ENCODE measurements around the gene FBXL14. TPM values are rescaled to one million over a fixed set of nuclear protein-coding genes. Genes with fewer than 3 reads are reported as not detected.

Gene FBXL14
- total RNA-seq, 2 experiments from 2014 or later: 33.7 to 34.8 TPM

DNA sequence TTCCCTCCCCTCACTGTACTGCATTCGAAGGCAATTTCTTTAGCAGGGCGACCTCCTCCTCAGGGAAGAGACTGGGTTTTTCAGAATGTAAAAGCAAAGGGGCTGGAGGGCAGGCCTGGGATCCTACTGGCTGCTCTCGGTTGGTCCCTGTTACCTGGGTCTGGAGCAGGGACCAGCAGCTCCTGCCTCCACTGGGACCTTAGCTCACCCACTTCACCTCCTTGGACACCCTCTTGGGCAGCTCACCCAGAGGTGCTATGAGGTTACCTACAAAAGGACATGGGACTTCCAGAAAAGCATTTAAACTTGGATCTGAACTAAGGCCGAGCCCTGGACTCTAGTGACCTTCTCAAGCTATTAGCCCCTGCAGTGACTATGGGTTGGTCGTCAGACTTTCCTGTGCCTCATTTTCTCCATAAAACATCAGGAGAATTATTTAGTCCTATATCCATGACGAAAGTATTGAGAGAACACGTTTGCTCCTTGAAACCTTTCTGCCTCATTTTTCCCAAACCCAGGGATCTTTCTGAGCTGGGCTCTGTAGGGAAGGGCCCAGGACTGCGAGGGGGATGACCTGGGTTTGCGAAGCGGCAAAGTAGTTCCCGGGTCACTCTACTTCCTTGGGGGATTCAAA lies 65.0 kb downstream of the FBXL14 start:
- POLR2A ChIA-PET: no interaction called here
- H3K9me3 Mint-ChIP-seq: no peaks in the 10 kb centered on the region
- no peak for ATAC-seq (ENCODE audit: low read depth)
- peaks cover 19% of the 10 kb centered on the region for H3K4me1 Mint-ChIP-seq
- H3K4me3 Mint-ChIP-seq: peak overlapping the region; percentile 70
- no peak overlapping the region for H3K27ac Mint-ChIP-seq
- H3K27me3 Mint-ChIP-seq: peaks cover 74% of the 10 kb centered on the region
- H3K36me3 Mint-ChIP-seq: no peaks in the 10 kb centered on the region
- no peak for DNase-seq

- H3K36me3 Mint-ChIP-seq: no peaks in the 10 kb centered on the region
- ATAC-seq (ENCODE audit: low read depth): no peak
- DNase-seq: no peak
- H3K27ac Mint-ChIP-seq: no peak overlapping the region
- peaks cover 15% of the 10 kb centered on the region for H3K4me1 Mint-ChIP-seq
- no peaks in the 10 kb centered on the region for H3K9me3 Mint-ChIP-seq
- peaks cover 78% of the 10 kb centered on the region for H3K27me3 Mint-ChIP-seq
- POLR2A ChIA-PET: no interaction called here
- H3K4me3 Mint-ChIP-seq: no peak overlapping the region
Observed at GRCh38 chr12:1528791-1529190, 65.6 kb downstream of the FBXL14 start.

DNA sequence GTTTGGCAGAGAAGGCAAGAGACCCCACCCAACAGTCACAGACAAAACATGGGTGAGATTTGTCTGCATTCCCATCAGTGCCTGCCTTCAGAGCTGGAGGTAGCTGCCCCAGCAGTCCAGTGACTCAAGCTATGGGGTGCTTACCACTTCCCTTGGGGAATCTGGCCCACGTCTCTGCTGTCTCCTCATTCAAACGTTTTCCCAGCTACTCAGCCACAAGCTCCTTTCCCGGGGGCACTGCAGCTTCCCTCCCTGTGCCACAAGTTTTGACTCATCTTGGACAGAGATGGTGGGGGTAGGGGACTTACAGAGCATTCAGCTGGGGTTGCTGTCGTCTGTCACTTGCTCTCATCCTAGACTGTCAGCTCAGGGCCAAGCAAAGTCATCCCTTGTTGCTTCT lies 66.6 kb downstream of the FBXL14 start:
- ATAC-seq (ENCODE audit: low read depth): no peak
- H3K36me3 Mint-ChIP-seq: no peaks in the 10 kb centered on the region
- POLR2A ChIA-PET: no interaction called here
- no peak overlapping the region for H3K4me3 Mint-ChIP-seq
- H3K27me3 Mint-ChIP-seq: peaks cover 74% of the 10 kb centered on the region
- no peak overlapping the region for H3K27ac Mint-ChIP-seq
- H3K9me3 Mint-ChIP-seq: no peaks in the 10 kb centered on the region
- peaks cover 6% of the 10 kb centered on the region for H3K4me1 Mint-ChIP-seq
- DNase-seq: no peak

DNA sequence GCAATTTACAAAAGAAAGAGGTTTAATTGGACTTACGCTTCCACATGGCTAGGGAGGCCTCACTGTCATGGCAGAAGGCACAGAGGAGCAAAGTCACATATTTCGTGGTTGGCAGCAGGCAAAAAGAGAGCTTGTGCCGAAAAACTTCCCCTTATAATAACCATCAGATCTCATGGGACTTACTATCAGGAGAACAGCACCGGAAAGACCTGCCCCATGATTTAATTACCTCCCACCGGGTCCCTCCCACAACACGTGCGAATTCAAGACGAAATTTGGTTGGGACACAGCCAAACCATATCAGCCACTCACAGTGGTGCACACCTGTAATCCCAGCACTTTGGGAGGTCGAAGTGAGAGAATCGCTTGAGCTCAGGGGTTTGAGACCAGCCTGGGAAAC lies 68.5 kb downstream of the FBXL14 start:
- Mint-ChIP-seq H3K27ac (no peak overlapping the region), H3K9me3 (no peaks in the 10 kb centered on the region), H3K4me3 (no peak overlapping the region), H3K36me3 (no peaks in the 10 kb centered on the region), H3K27me3 (peaks cover 64% of the 10 kb centered on the region), H3K4me1 (peaks cover 2% of the 10 kb centered on the region)
- ATAC-seq (ENCODE audit: low read depth): no peak
- POLR2A ChIA-PET: no interaction called here
- DNase-seq: no peak

GRCh38 chr12:1523558-1524050 lies 70.8 kb downstream of the FBXL14 start:
- POLR2A ChIA-PET: no interaction called here
- H3K4me1 Mint-ChIP-seq: no peaks in the 10 kb centered on the region
- no peak overlapping the region for H3K27ac Mint-ChIP-seq
- H3K9me3 Mint-ChIP-seq: no peaks in the 10 kb centered on the region
- peaks cover 67% of the 10 kb centered on the region for H3K27me3 Mint-ChIP-seq
- no peak overlapping the region for H3K4me3 Mint-ChIP-seq
- ATAC-seq (ENCODE audit: low read depth) (no peak), DNase-seq (no peak)
- H3K36me3 Mint-ChIP-seq: no peaks in the 10 kb centered on the region

- H3K27me3 Mint-ChIP-seq: peaks cover 61% of the 10 kb centered on the region
- H3K4me1 Mint-ChIP-seq: no peaks in the 10 kb centered on the region
- DNase-seq (no peak), ATAC-seq (ENCODE audit: low read depth) (no peak)
- no peak overlapping the region for H3K4me3 Mint-ChIP-seq
- no peak overlapping the region for H3K27ac Mint-ChIP-seq
- no peaks in the 10 kb centered on the region for H3K36me3 Mint-ChIP-seq
- POLR2A ChIA-PET: interaction anchor here (0.5 kb wide), 1 partner anchor 692 kb away, joined by 3 read pairs; no protein-coding TSS in a partner anchor
- no peaks in the 10 kb centered on the region for H3K9me3 Mint-ChIP-seq
Observed at GRCh38 chr12:1523046-1523445, 71.3 kb downstream of the FBXL14 start.

- no peak for ATAC-seq (ENCODE audit: low read depth)
- H3K27ac Mint-ChIP-seq: no peak overlapping the region
- DNase-seq: no peak
- no peaks in the 10 kb centered on the region for H3K4me1 Mint-ChIP-seq
- H3K36me3 Mint-ChIP-seq: no peaks in the 10 kb centered on the region
- POLR2A ChIA-PET: no interaction called here
- peaks cover 3% of the 10 kb centered on the region for H3K9me3 Mint-ChIP-seq
- peaks cover 52% of the 10 kb centered on the region for H3K27me3 Mint-ChIP-seq
- H3K4me3 Mint-ChIP-seq: no peak overlapping the region
Observed at GRCh38 chr12:1519642-1520041, 74.7 kb downstream of the FBXL14 start.

- Mint-ChIP-seq H3K27ac (no peak overlapping the region), H3K4me3 (no peak overlapping the region), H3K4me1 (no peaks in the 10 kb centered on the region), H3K9me3 (peaks cover 3% of the 10 kb centered on the region), H3K27me3 (peaks cover 48% of the 10 kb centered on the region), H3K36me3 (no peaks in the 10 kb centered on the region)
- POLR2A ChIA-PET: no interaction called here
- ATAC-seq (ENCODE audit: low read depth) (no peak), DNase-seq (no peak)
Observed at GRCh38 chr12:1518591-1519516, 75.5 kb downstream of the FBXL14 start.

DNA sequence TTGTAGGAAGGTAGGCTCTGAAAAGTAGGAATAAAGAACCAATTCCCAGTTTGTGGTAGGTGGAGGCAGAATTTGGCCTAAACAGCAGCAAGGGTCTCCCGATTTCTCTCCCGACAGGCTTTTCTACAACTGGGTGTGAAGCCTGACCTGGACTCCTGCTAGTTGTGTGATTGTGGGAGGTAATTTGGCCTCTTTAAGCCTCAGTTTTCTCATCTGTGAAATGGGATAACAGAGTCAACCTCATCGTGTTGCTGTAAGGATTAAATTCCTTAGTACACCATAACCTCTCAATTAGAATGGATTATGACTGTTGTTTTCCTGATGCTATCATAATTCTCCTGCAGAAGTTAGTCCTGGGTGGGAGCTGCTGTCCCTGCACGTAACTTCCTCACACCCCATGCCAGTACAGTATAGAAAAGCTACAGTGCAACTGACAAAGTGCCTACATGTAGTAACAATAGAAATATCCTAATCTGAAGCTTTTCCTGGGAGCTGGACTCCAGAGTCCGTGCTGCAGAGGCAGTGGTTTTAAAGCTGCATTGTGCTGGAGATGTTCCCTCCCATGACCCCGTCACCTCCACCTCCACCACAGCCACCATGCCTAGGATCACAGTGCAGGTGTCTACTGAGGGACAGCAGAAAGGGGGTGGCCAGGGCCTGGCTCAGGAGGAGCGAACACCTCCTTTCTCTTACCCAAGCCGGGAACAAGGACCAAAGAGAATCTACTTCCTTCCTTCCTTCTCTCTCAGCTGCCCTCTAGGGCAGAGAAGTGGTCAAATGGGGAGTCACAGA lies 76.5 kb downstream of the FBXL14 start:
- ATAC-seq (ENCODE audit: low read depth) (no peak), DNase-seq (no peak)
- Mint-ChIP-seq H3K4me1 (no peaks in the 10 kb centered on the region), H3K36me3 (no peaks in the 10 kb centered on the region), H3K4me3 (no peak overlapping the region), H3K27me3 (peaks cover 49% of the 10 kb centered on the region), H3K27ac (no peak overlapping the region), H3K9me3 (peaks cover 3% of the 10 kb centered on the region)
- POLR2A ChIA-PET: no interaction called here

GRCh38 chr12:1517007-1517406 lies 77.4 kb downstream of the FBXL14 start:
- POLR2A ChIA-PET: no interaction called here
- Mint-ChIP-seq H3K27me3 (peaks cover 49% of the 10 kb centered on the region), H3K4me3 (no peak overlapping the region), H3K9me3 (peaks cover 3% of the 10 kb centered on the region), H3K36me3 (no peaks in the 10 kb centered on the region), H3K27ac (no peak overlapping the region), H3K4me1 (no peaks in the 10 kb centered on the region)
- ATAC-seq (ENCODE audit: low read depth) (no peak), DNase-seq (no peak)

Other genes starting within 250 kb of the FBXL14 start
- gene WNT5B, start 34.6 kb upstream of the FBXL14 start, total RNA-seq: not detected
- 10 to 100 TPM; 50.2 to 51.3 TPM for gene ADIPOR2, start 96.5 kb upstream of the FBXL14 start, total RNA-seq
- gene LRTM2, start 226.0 kb upstream of the FBXL14 start, total RNA-seq: not detected